Measurements from ENCODE around the gene REM1.

GRCh38 chr20:31523361-31524283 is 48.5 kb downstream of the REM1 start:
- no peak for TF ChIP-seq CTCF (IDR thresholded peaks at IDR 0.05)
- TF ChIP-seq POLR2A (IDR thresholded peaks at IDR 0.05), result no peak

All from lower leg skin (tissue), 3 donors.